Keratinocyte (primary cell): ENCODE measurements around the gene SYNGR1. TPM values are rescaled to one million over a fixed set of nuclear protein-coding genes. Genes with fewer than 3 reads are reported as not detected.

Experiments
- DNase-seq: peaks from one replicate; pipeline ENCODE4 v3.0.0-alpha.2; 2011; ENCODE audit warnings: low read depth, missing footprints, low spot score
- FAIRE-seq: peaks from 2 replicates; lab custom pipeline; 2011; peaks lifted over from hg19 to GRCh38; lab: Jason Lieb, UNC
- H2AFZ ChIP-seq: 2 replicates; pipeline ENCODE4 v1.6.0; 2012; ENCODE audit warnings: low read length, control low read depth, inconsistent platforms; ENCODE audit not compliant: control insufficient read depth
- H3K27ac ChIP-seq: 2 replicates; pipeline ENCODE4 v1.5.1; 2011; ENCODE audit warnings: low read length; ENCODE audit not compliant: control insufficient read depth, insufficient read depth
- H3K27me3 ChIP-seq: 3 replicates; pipeline ENCODE4 v1.6.0; 2011; ENCODE audit warnings: low read length; ENCODE audit not compliant: control insufficient read depth, insufficient read depth; ENCODE audit errors: extremely low read depth
- H3K36me3 ChIP-seq, 2 experiments: 2 replicates in 1 of 2; 3 replicates in 1 of 2; pipeline ENCODE4 v1.5.1; 2011; ENCODE audit warnings: low read length in 2 of 2, mild to moderate bottlenecking in 1 of 2; ENCODE audit not compliant: control insufficient read depth in 2 of 2, insufficient read depth in 2 of 2; ENCODE audit errors: extremely low read depth in 1 of 2
- H3K4me1 ChIP-seq: 3 replicates; pipeline ENCODE4 v1.5.1; 2011; ENCODE audit warnings: low read length; ENCODE audit not compliant: control insufficient read depth, insufficient read depth; ENCODE audit errors: extremely low read depth
- H3K4me2 ChIP-seq: 3 replicates; pipeline ENCODE4 v1.6.0; 2011; ENCODE audit warnings: low read depth, low read length; ENCODE audit not compliant: control insufficient read depth, insufficient read depth; ENCODE audit errors: extremely low read depth
- H3K4me3 ChIP-seq, 3 experiments: fragments of 200-600 bp in 1 of 3; sonication (generic) in 1 of 3; 2 replicates in 2 of 3; 3 replicates in 1 of 3; pipeline ENCODE4 v1.5.1; 2011 to 2016; ENCODE audit warnings: low read length in 3 of 3, mild to moderate bottlenecking in 3 of 3, control low read depth in 2 of 3, inconsistent platforms in 1 of 3, low read depth in 1 of 3, mixed read lengths in 1 of 3, mixed run types in 1 of 3, moderate library complexity in 1 of 3; ENCODE audit not compliant: control insufficient read depth in 2 of 3, insufficient read depth in 2 of 3; ENCODE audit errors: extremely low read depth in 1 of 3
- H3K79me2 ChIP-seq: 2 replicates; pipeline ENCODE4 v1.6.0; 2012; ENCODE audit warnings: low read length; ENCODE audit not compliant: control insufficient read depth, insufficient read depth
- H3K9ac ChIP-seq: 3 replicates; pipeline ENCODE4 v1.6.0; 2011; ENCODE audit warnings: low read length; ENCODE audit not compliant: control insufficient read depth, insufficient read depth; ENCODE audit errors: extremely low read depth
- H3K9me1 ChIP-seq: 3 replicates; pipeline ENCODE4 v1.6.0; 2011; ENCODE audit warnings: low read length; ENCODE audit not compliant: control insufficient read depth, insufficient read depth; ENCODE audit errors: extremely low read depth
- H3K9me3 ChIP-seq: 2 replicates; pipeline ENCODE4 v1.5.1; 2012; ENCODE audit warnings: low read depth, low read length; ENCODE audit not compliant: control insufficient read depth
- H4K20me1 ChIP-seq: 3 replicates; pipeline ENCODE4 v1.6.0; 2011; ENCODE audit warnings: low read length; ENCODE audit not compliant: control insufficient read depth, insufficient read depth; ENCODE audit errors: extremely low read depth
- CTCF ChIP-seq, 3 experiments: IDR thresholded peaks in 1 of 3; conservative IDR thresholded peaks in 1 of 3; optimal IDR thresholded peaks in 1 of 3; 2 replicates in 2 of 3; 3 replicates in 1 of 3; pipeline versions ENCODE3 to v1.5.1; 2011; ENCODE audit warnings: low read length in 3 of 3, mild to moderate bottlenecking in 3 of 3, moderate library complexity in 2 of 3, control low read depth in 1 of 3, inconsistent platforms in 1 of 3; ENCODE audit not compliant: insufficient read depth in 2 of 3; ENCODE audit errors: extremely low read depth in 1 of 3
- EZH2 ChIP-seq: IDR thresholded peaks from one replicate; pipeline ENCODE4 v1.6.1; 2012; ENCODE audit warnings: inconsistent platforms, mild to moderate bottlenecking, low read length, moderate library complexity
- dilution Hi-C: fragments of 300-500 bp; cut with MboI; formaldehyde crosslinking; loops from one replicate; pipeline ENCODE4 v1.7.0; 2020; ENCODE audit warnings: low sequenced_read_pairs; ENCODE audit not compliant: extremely low pct_ligation_motif_present
- polyA plus RNA-seq, 5 experiments: library from polyadenylated mRNA; depleted of rRNA in 3 of 5; stranded (reverse) in 3 of 5; stranded (forward) in 1 of 5; unstranded in 1 of 5; fragments of >200 nt; gene quantifications; 1 replicate in 1 of 5; 2 replicates in 3 of 5; 3 replicates in 1 of 5; pipeline versions ENCODE4 v1.2.1 to v1.2.3, GENCODE V29; 2011 to 2012; ENCODE audit warnings: missing spikeins in 2 of 5, low read depth in 1 of 5, low replicate concordance in 1 of 5

SYNGR1 gene
- polyA plus RNA-seq, 1 donor (not counting 4 experiments of a cell fraction or from before 2014, with no cell fraction given), result 0.63 TPM

DNA sequence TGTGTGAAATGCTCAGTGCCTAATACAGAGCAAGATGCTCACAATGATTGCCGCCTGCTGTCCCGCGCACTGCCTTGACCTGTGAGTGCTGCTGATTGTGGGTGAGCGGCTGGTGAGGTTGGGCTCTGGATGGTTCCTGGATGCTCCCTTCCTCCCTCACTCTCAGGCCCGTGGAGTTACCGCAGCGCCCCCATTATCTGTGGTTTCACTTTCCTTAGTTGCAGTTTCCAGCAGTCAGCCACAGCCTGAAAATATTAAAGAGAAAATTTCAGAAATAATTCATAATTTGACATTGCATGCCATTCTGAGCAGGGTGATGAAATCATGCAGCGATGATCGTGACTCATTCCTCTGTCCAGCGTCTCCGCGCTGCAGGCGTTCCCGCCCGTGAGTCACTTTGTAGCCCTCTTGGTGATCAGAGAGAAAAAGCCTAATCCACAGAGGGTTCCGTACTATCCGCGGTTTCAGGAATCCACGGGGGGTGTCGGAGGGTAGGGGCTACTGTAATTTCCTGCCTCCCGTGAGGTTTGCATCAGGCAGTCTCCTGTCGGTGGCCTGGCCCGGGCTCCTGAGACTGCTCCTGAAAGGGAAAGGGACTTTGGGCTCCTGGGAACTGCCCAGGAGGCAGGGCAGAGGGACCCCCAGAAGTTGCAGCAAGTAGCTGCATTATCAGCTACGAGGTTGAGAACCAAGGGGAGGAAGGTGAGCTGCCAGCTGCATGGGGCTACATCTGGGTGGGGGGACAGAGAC is 41.0 kb upstream of the SYNGR1 start:
- DNase-seq (no peak), FAIRE-seq (peak; percentile 92)
- TF ChIP-seq EZH2 (no peak), CTCF (optimal IDR thresholded peaks at IDR 0.05 in 1 of 3, IDR thresholded peaks at IDR 0.05 in 1 of 3, conservative IDR thresholded peaks at IDR 0.05 in 1 of 3; ENCODE audit: extremely low read depth in 1 of 3, insufficient read depth in 2 of 3, low read length in 3 of 3) (peak in 1 of 3 experiments; percentile 22)
- Histone ChIP-seq H3K27ac (peak overlapping the region; percentile 86), H3K27me3 (no peaks in the 10 kb centered on the region), H3K4me1 (peaks cover 54% of the 10 kb centered on the region), H2AFZ (no peak overlapping the region), H4K20me1 (peaks cover 24% of the 10 kb centered on the region), H3K4me2 (peak overlapping the region; percentile 84), H3K36me3 (peaks cover 20 to 31% of the 10 kb centered on the region in 2 experiments), H3K4me3 (peak overlapping the region in 2 of 3 experiments; percentile 21 to 40), H3K9me3 (no peaks in the 10 kb centered on the region), H3K79me2 (peaks cover 8% of the 10 kb centered on the region), H3K9ac (peak overlapping the region; percentile 66), H3K9me1 (no peaks in the 10 kb centered on the region)
- dilution Hi-C loops, result no loop called here

GRCh38 chr22:39309364-39309861 is 40.4 kb upstream of the SYNGR1 start:
- Histone ChIP-seq H3K27ac (peak overlapping the region; percentile 86), H3K4me2 (peak overlapping the region; percentile 84), H3K9ac (peak overlapping the region; percentile 66), H2AFZ (no peak overlapping the region), H3K9me3 (no peaks in the 10 kb centered on the region), H3K27me3 (no peaks in the 10 kb centered on the region), H3K4me3 (peak overlapping the region in 2 of 3 experiments; percentile 21 to 40), H3K9me1 (peaks cover 2% of the 10 kb centered on the region), H3K36me3 (peaks cover 27 to 37% of the 10 kb centered on the region in 2 experiments), H4K20me1 (peaks cover 30% of the 10 kb centered on the region), H3K79me2 (peaks cover 14% of the 10 kb centered on the region), H3K4me1 (peaks cover 58% of the 10 kb centered on the region)
- FAIRE-seq (peak; percentile 90), DNase-seq (no peak)
- dilution Hi-C loops, result no loop called here
- TF ChIP-seq EZH2, result no peak
- peak; percentile 59 to 77 (median 74) for TF ChIP-seq CTCF (optimal IDR thresholded peaks at IDR 0.05 in 1 of 3, IDR thresholded peaks at IDR 0.05 in 1 of 3, conservative IDR thresholded peaks at IDR 0.05 in 1 of 3; ENCODE audit: extremely low read depth in 1 of 3, insufficient read depth in 2 of 3, low read length in 3 of 3)
